SK-N-SH treated with all-trans-retinoic acid at 6 μM for 48 hours (cell line): ENCODE results near the gene ITM2C.

Experiments used
- CREB5 ChIP-seq: fragments of 250-450 bp; sonication (Bioruptor Pico); IDR thresholded peaks from 2 replicates; pipeline ENCODE4 v1.5.1; 2020; ENCODE audit warnings: low read depth, mild to moderate bottlenecking, moderate library complexity
- CSRNP3 ChIP-seq: fragments of 250-450 bp; sonication (Bioruptor Pico); IDR thresholded peaks from 2 replicates; pipeline ENCODE4 v1.5.1; 2021; ENCODE audit warnings: mild to moderate bottlenecking, moderate library complexity
- ISL1 ChIP-seq: fragments of 250-450 bp; sonication (Bioruptor Pico); IDR thresholded peaks from 2 replicates; pipeline ENCODE4 v2.1.2; 2022; ENCODE audit warnings: mild to moderate bottlenecking, moderate library complexity
- OSR1 ChIP-seq: fragments of 250-450 bp; sonication (Bioruptor Pico); IDR thresholded peaks from 2 replicates; pipeline ENCODE4 v1.8.0; 2022; ENCODE audit warnings: moderate library complexity, mild to moderate bottlenecking, inconsistent platforms
- RARB ChIP-seq: fragments of 250-450 bp; sonication (Bioruptor Pico); IDR thresholded peaks from 2 replicates; pipeline ENCODE4 v1.8.0; 2021; ENCODE audit warnings: mild to moderate bottlenecking, moderate library complexity
- ZNF8 ChIP-seq: fragments of 450-650 bp; formaldehyde crosslinking; IDR thresholded peaks from 2 replicates; pipeline ENCODE4 v1.5.0; 2020; ENCODE audit warnings: mild to moderate bottlenecking, moderate library complexity

- TF ChIP-seq CREB5 (CRISPR knock-in tag) (no peak), ISL1 (CRISPR knock-in tag) (no peak), ZNF8 (CRISPR knock-in tag) (no peak), CSRNP3 (no peak), OSR1 (no peak), RARB (CRISPR knock-in tag) (no peak)
Measured at GRCh38 chr2:230919681-230920080, 54.9 kb downstream of the ITM2C start.
